Kidney epithelial cell (primary cell): ENCODE measurements around the gene CDCP1. TPM values are rescaled to one million over a fixed set of nuclear protein-coding genes. Genes with fewer than 3 reads are reported as not detected.

ENCODE experiments used
- DNase-seq: peaks from one replicate; pipeline ENCODE4 v3.0.0-alpha.2; 2010; ENCODE audit warnings: low read depth
- H3K27me3 ChIP-seq: 2 replicates; pipeline ENCODE4 v1.6.0; 2011; ENCODE audit warnings: low read length; ENCODE audit not compliant: control insufficient read depth, insufficient read depth
- H3K36me3 ChIP-seq: 2 replicates; pipeline ENCODE4 v1.5.1; 2011; ENCODE audit warnings: low read length; ENCODE audit not compliant: control insufficient read depth, insufficient read depth
- H3K4me3 ChIP-seq: 2 replicates; pipeline ENCODE4 v1.5.1; 2011; ENCODE audit warnings: low read depth, mild to moderate bottlenecking, control low read depth, low read length
- total RNA-seq: library from RNA; depleted of rRNA; stranded (reverse); fragments of >200 nt; gene quantifications from 2 replicates; pipeline ENCODE4 v1.2.3, GENCODE V29; 2015
- TF ChIP-seq, protein P1 (sequence below): IDR thresholded peaks from 2 replicates; pipeline ENCODE4 v1.5.1; 2011; ENCODE audit warnings: mild to moderate bottlenecking, moderate library complexity, low read length, control low read depth, inconsistent platforms; ENCODE audit not compliant: insufficient read depth, poor library complexity, severe bottlenecking

CDCP1 gene
- total RNA-seq, 1 donor from 2014 or later: 82.0 TPM

- Histone ChIP-seq H3K36me3 (peaks cover 4% of the 10 kb centered on the region), H3K27me3 (no peaks in the 10 kb centered on the region), H3K4me3 (no peak overlapping the region)
- TF ChIP-seq, protein P1, sequence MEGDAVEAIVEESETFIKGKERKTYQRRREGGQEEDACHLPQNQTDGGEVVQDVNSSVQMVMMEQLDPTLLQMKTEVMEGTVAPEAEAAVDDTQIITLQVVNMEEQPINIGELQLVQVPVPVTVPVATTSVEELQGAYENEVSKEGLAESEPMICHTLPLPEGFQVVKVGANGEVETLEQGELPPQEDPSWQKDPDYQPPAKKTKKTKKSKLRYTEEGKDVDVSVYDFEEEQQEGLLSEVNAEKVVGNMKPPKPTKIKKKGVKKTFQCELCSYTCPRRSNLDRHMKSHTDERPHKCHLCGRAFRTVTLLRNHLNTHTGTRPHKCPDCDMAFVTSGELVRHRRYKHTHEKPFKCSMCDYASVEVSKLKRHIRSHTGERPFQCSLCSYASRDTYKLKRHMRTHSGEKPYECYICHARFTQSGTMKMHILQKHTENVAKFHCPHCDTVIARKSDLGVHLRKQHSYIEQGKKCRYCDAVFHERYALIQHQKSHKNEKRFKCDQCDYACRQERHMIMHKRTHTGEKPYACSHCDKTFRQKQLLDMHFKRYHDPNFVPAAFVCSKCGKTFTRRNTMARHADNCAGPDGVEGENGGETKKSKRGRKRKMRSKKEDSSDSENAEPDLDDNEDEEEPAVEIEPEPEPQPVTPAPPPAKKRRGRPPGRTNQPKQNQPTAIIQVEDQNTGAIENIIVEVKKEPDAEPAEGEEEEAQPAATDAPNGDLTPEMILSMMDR: no peak
- no peak for DNase-seq
Measured at GRCh38 chr3:45084361-45084760, 61.8 kb downstream of the CDCP1 start.

DNA sequence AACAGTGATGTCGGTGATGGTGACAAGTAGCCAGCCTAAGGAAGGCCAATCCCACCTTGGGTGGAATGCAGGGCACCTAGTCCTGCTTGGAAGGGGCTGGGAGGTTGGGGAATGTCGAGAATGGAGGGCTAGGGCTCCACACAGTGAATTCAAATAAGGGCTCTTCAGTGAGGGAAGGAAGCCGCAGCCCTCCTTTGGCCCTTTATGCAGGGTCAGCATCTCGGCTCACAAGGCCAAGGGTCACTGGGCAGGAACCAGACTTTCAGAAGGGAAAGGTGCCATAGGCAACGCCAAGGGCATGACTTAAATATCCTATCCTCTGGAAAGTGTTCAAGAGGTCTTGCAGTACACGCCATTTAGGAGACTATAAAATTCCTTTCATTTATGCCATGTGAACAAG is 63.2 kb downstream of the CDCP1 start:
- Histone ChIP-seq H3K36me3 (peaks cover 4% of the 10 kb centered on the region), H3K4me3 (no peak overlapping the region), H3K27me3 (no peaks in the 10 kb centered on the region)
- TF ChIP-seq, protein P1: no peak
- DNase-seq: no peak

GRCh38 chr3:45082142-45082538 is 64.0 kb downstream of the CDCP1 start:
- Histone ChIP-seq H3K27me3 (no peaks in the 10 kb centered on the region), H3K36me3 (peaks cover 4% of the 10 kb centered on the region), H3K4me3 (no peak overlapping the region)
- DNase-seq: no peak
- TF ChIP-seq, protein P1: no peak

- H3K27me3 ChIP-seq: no peaks in the 10 kb centered on the region
- DNase-seq: no peak
- H3K4me3 ChIP-seq: no peak overlapping the region
- TF ChIP-seq, protein P1: no peak
- peaks cover 3% of the 10 kb centered on the region for H3K36me3 ChIP-seq
Measured at GRCh38 chr3:45081506-45082141, 64.6 kb downstream of the CDCP1 start.

DNA sequence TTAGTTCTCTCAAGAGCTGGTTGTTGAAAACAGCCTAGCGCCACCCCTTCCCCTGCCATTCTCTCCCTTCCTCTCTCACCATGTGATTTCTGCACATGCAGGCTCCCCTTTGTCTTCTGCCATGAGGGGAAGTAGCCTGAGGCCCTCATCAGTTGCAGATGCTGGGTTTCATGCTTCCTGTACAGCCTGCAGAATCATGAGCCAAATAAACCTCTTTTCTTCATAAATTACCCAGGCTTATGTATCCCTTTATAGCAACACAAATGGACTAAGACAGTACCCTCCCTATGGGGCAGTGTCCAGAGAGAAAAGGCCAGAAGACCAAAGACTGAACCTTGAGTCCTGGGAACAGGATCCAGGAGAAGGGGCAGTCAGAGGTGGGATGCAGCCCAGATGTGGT is 65.4 kb downstream of the CDCP1 start:
- H3K27me3 ChIP-seq: no peaks in the 10 kb centered on the region
- no peak overlapping the region for H3K4me3 ChIP-seq
- TF ChIP-seq, protein P1: no peak
- peaks cover 3% of the 10 kb centered on the region for H3K36me3 ChIP-seq
- DNase-seq: no peak

DNA sequence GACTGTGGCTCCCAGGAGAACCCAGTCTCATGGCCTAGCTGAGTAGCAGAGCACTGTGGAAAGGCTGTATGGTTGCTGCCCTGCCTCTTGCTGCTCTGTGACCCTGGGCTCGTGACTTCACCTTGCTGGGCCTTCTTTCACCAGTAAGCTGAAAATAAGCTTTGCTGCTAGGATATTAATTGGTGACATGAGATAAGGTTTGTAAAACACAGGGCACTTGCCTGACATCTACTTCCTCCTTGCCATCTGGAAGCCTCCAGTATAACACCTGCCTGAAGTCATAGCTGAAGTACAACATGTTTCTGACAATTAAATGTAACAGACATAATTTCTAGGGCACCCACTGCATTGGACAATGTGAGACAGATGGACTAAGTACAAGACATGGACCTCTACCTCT is 66.5 kb downstream of the CDCP1 start:
- Histone ChIP-seq H3K27me3 (no peaks in the 10 kb centered on the region), H3K4me3 (no peak overlapping the region), H3K36me3 (peaks cover 1% of the 10 kb centered on the region)
- TF ChIP-seq, protein P1: no peak
- DNase-seq: no peak
